Measurements from ENCODE around the gene ARAP3.
A peak's percentile ranks its signal among the peaks of the same experiment; 100 is the strongest.

Gene ARAP3

DNA sequence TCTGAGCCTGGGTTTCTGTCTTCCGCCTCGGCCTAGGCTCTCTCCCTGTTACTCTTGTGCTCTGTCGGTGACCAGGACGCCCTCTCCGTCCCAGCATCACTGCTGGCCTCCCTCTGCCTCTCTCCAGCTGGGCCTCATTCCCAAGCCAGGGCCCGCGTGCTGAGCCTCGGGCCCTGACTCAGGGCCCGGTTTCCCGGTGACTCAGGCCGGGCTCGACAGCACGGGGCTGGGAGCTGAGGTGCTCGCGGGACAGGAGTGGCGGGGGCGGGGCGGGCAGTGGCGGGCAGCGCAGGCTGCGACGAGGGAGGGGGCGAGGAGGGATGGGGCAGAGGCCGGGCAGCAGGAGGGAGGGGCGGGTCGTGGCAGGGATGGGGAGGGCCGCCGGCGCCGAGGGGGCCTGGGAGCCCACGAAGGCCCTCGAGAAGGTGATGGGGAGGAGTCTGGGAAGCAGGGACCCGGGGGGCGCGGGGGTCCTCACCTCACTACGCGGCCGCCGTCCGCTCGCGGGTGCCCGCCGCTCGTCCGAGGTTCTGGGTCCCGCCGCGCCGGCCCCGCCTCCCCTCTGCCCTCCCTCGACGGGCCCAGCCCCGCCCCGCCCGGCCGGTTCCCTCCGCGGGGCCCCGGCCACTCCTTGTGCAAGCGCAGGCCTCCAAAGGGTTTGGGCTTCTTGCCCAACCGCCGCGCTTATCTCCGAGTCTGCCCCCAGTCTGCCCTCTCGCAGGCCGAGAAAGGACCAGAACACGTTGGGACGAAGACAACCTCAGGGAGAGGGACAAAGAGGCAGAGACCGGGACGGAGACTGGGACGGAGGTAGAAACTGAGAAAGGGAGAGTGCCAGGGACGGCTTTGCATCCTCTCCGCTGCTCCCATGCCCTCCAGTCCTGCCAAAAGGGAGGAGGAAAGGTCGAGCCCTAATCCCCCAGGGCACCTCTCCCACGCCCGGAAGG, at the start of gene ARAP3:
ARAP3 (minus strand) TSS at position 536 of the 947 bp plus-strand sequence. CDS start 1,744 bp downstream, outside the sequence.
- TF ChIP-seq GATA2 (IDR thresholded peaks at IDR 0.05; ENCODE audit: low read depth, low read length) (peak; percentile 71), GATA3 (IDR thresholded peaks at IDR 0.05; ENCODE audit: low read depth, low read length) (no peak)

DNA sequence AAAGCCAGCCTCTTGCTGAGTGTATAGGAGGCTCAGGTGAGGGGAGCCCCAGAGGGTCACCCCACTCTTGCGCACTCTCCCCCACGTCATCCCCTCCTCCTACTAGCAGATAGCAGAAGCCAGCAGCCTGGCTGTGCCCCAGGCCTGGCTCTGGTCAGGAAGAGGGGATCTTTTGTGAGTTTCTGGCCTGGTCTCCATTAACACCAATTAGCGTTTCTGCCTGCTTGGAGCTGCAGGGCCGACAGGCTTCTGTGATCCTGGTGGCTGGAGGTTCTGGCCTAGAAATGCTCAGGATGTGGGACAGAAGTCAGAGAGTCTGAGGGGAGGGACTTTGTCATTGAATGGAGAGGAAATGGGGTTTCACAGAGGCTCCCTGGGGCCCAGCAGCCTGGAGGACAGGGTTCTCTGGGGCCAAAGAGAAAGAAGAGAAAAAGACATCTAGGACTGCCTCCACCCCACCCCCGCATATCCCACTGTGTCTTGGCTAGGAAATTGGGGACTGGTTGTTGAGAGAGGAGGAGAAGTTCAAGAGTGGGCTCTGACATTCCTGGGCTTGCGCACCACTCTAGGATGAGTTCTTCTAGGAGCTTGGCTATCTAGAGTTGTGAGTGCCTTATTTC, 47.5 kb upstream of the ARAP3 start:
- TF ChIP-seq GATA3 (IDR thresholded peaks at IDR 0.05; ENCODE audit: low read depth, low read length) (no peak), GATA2 (IDR thresholded peaks at IDR 0.05; ENCODE audit: low read depth, low read length) (peak; percentile 62; the same call in 1 of the 2 replicates)

- no peak for TF ChIP-seq GATA3 (IDR thresholded peaks at IDR 0.05; ENCODE audit: low read depth, low read length)
- TF ChIP-seq GATA2 (IDR thresholded peaks at IDR 0.05; ENCODE audit: low read depth, low read length), result no peak
Observed at GRCh38 chr5:141725891-141726290, 43.9 kb upstream of the ARAP3 start.

- TF ChIP-seq GATA2 (IDR thresholded peaks at IDR 0.05; ENCODE audit: low read depth, low read length) (no peak), GATA3 (IDR thresholded peaks at IDR 0.05; ENCODE audit: low read depth, low read length) (no peak)
Observed at GRCh38 chr5:141722266-141722665, 40.2 kb upstream of the ARAP3 start.

DNA sequence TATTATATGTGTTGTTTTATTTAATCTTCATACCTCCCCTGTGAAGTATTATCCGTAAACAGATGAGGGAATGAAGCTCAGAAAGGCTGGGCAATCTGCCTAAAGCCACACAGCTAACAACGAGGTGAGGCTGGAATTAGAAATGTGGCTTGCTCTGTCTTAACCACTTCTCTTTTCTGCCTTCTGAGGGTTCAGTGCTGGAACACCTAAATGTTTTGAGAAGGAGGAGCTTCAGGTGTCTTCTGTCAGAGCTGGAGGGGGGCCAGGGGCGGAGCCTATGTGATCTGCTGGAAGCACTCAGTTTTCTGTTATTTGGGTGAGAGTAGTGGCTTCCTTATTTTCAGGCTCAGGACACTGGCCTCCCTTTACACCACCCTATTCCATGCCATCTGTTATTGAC, 35.0 kb upstream of the ARAP3 start:
- TF ChIP-seq GATA3 (IDR thresholded peaks at IDR 0.05; ENCODE audit: low read depth, low read length), result no peak
- TF ChIP-seq GATA2 (IDR thresholded peaks at IDR 0.05; ENCODE audit: low read depth, low read length), result no peak

GRCh38 chr5:141716468-141716867, 34.4 kb upstream of the ARAP3 start:
- no peak for TF ChIP-seq GATA2 (IDR thresholded peaks at IDR 0.05; ENCODE audit: low read depth, low read length)
- TF ChIP-seq GATA3 (IDR thresholded peaks at IDR 0.05; ENCODE audit: low read depth, low read length), result no peak

GRCh38 chr5:141716009-141716408, 34.0 kb upstream of the ARAP3 start:
- no peak for TF ChIP-seq GATA2 (IDR thresholded peaks at IDR 0.05; ENCODE audit: low read depth, low read length)
- TF ChIP-seq GATA3 (IDR thresholded peaks at IDR 0.05; ENCODE audit: low read depth, low read length), result no peak

DNA sequence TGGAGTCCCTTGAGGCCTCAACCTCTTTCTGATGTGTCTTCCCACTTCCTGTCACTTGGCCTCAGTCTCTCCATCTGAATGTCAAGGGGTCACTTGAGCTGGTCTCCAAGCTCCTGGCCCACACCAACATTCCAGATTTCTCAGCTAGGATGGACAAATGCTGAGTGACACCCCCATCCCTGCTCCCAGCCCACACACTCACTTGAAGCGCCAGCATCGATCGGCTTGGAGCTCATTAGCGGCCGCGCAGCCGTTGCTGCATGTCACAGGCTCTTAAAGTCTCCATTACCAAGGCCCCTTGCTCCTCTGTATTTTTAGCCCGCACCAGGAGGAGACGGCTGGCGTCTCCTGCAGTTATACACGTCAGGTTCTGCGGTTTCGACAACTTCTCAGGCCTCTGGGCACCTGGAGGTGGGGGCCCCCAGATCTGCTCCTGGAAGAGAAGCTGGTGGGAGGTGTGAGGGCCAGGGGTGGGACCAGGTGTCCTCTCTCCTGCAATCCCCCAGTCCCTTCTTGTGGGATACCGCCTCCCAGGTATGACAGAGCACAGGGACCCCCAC, 33.4 kb upstream of the ARAP3 start:
- TF ChIP-seq GATA3 (IDR thresholded peaks at IDR 0.05; ENCODE audit: low read depth, low read length) (no peak), GATA2 (IDR thresholded peaks at IDR 0.05; ENCODE audit: low read depth, low read length) (no peak)

- TF ChIP-seq GATA2 (IDR thresholded peaks at IDR 0.05; ENCODE audit: low read depth, low read length) (peak; percentile 67; the same call in 1 of the 2 replicates), GATA3 (IDR thresholded peaks at IDR 0.05; ENCODE audit: low read depth, low read length) (no peak)
Observed at GRCh38 chr5:141714542-141715310, 32.7 kb upstream of the ARAP3 start.

DNA sequence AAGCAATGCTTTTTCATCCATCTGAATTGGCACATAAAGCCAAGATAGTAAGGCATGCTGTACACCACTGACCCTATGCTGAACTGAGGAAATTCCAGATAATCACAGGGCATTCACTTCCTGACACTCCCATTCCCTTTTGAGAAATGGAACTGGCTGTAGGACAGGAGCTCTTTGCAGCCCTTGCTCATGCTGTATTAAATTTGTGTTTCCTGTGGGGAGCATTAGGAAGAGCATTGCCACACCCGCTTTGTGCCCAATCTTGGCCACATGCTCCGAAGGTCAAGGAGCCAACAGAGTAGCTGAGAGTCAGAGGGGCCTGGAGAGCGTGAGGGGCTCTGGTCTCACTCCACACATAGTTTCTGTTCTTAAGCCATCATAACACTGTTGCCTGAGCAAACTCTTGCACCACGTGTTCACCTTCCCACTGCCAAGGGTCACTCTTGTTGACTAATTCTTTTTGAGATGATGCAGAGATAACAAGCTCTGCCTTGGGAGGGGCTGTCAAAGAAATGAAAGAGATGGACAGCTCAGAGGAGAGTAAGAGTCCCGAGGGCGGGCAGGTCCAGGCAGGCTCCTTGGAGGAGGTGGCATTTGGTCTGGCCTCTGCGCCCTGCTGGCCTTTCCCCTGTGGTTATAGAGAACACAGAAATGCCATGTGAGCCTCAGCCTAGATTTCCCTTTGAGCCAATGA, 31.7 kb upstream of the ARAP3 start:
- TF ChIP-seq GATA3 (IDR thresholded peaks at IDR 0.05; ENCODE audit: low read depth, low read length), result no peak
- 0 out of 2 replicates have a peak, but pooled peaks have one; percentile 18 for TF ChIP-seq GATA2 (IDR thresholded peaks at IDR 0.05; ENCODE audit: low read depth, low read length)

DNA sequence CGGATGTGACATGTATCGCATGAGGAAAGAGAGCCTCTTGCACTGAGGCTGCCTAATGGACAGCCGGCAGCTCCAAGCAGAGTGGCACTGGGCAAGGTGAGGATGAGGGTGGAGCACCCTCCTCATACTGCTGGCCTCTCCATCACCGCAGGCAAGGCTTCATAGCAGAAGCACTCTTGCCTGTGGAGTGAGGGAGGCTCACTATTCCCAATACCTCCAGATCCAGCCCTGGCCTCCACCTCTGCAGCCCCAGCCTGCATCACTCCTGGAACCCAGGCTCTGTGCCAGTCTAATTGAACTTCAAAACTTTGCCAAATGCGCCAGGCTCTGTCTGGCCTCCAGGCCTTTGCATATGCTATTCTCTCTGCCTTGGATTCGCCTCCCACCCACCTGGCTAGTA, 29.7 kb upstream of the ARAP3 start:
- no peak for TF ChIP-seq GATA2 (IDR thresholded peaks at IDR 0.05; ENCODE audit: low read depth, low read length)
- TF ChIP-seq GATA3 (IDR thresholded peaks at IDR 0.05; ENCODE audit: low read depth, low read length), result no peak

GRCh38 chr5:141709699-141710267, 27.8 kb upstream of the ARAP3 start:
- TF ChIP-seq GATA2 (IDR thresholded peaks at IDR 0.05; ENCODE audit: low read depth, low read length) (no peak), GATA3 (IDR thresholded peaks at IDR 0.05; ENCODE audit: low read depth, low read length) (no peak)

DNA sequence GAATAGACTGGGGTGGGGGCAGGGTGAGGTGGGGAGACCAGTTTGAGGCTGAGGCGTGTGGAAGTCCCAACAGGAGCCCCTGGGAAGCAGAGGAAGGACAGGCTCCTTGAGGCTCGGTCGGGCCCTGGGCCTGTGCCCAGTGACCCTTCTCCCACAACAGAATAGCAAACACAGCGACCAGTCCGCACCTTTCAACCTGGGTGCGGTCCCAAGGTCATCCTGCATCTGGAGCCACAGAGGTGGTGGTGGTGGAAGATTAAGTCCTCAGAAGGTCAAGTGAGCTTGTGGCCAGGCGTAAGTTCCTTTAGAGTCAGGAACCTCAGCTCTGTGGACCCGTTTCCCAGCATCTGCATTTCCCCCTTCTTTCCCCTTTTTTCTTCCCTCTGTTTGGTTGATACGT, 26.0 kb upstream of the ARAP3 start:
- TF ChIP-seq GATA3 (IDR thresholded peaks at IDR 0.05; ENCODE audit: low read depth, low read length) (no peak), GATA2 (IDR thresholded peaks at IDR 0.05; ENCODE audit: low read depth, low read length) (no peak)

Measured in SH-SY5Y (cell line).